Lower lobe of right lung (tissue), 2 donors: ENCODE measurements around the gene SLC17A9. TPM values are rescaled to one million over a fixed set of nuclear protein-coding genes. Genes with fewer than 3 reads are reported as not detected.

ENCODE experiments used
- ATAC-seq, 2 donors: fragments of 200-7000 bp; cut with Tn5 transposase; one replicate each; pipeline ENCODE4 v1.9.1; 2020 to 2022; ENCODE audit warnings: mild to moderate bottlenecking in 2 of 2, moderate library complexity in 2 of 2
- DNase-seq: peaks from one replicate; pipeline ENCODE4 v3.0.0-alpha.2; 2020
- H3K27ac ChIP-seq: fragments of 200-600 bp; one replicate; pipeline ENCODE4 v1.8.0; 2022
- H3K27me3 ChIP-seq: fragments of 200-600 bp; one replicate; pipeline ENCODE4 v1.8.0; 2022; ENCODE audit warnings: low read depth
- H3K36me3 ChIP-seq: fragments of 200-600 bp; one replicate; pipeline ENCODE4 v1.8.0; 2022; ENCODE audit warnings: mild to moderate bottlenecking
- H3K4me1 ChIP-seq: fragments of 200-600 bp; one replicate; pipeline ENCODE4 v1.8.0; 2022
- H3K4me3 ChIP-seq: fragments of 200-600 bp; one replicate; pipeline ENCODE4 v1.8.0; 2022; ENCODE audit warnings: mild to moderate bottlenecking
- H3K9me3 ChIP-seq: fragments of 200-600 bp; one replicate; pipeline ENCODE4 v1.8.0; 2022
- CTCF ChIP-seq: fragments of 200-600 bp; IDR thresholded peaks from one replicate; pipeline ENCODE4 v1.8.0; 2022; ENCODE audit warnings: antibody characterized with exemption, mild to moderate bottlenecking
- intact Hi-C: fragments of 100-400 bp; cut with DNase I; formaldehyde crosslinking; loops from one replicate; pipeline ENCODE4 v1.11.0; 2022
- total RNA-seq: library from RNA; stranded (reverse); fragmentation: NEBNext Ultra II Directional; extraction: Animal tissue kit (Norgen Biotek cat#: 25700); gene quantifications from one replicate; pipeline ENCODE4 v1.2.1, GENCODE V29; 2021
- donor health status: DM: no; HTN: yes; CAD: no; lungs with severe emphysema.

The SLC17A9 gene
- total RNA-seq, 1 donor from 2014 or later = 10.4 TPM

GRCh38 chr20:62916703-62917476 is 35.6 kb upstream of the SLC17A9 start:
- no peaks in the 10 kb centered on the region for H3K9me3 ChIP-seq
- TF ChIP-seq CTCF = no peak
- peaks cover 91% of the 10 kb centered on the region for H3K4me1 ChIP-seq
- peaks cover 23% of the 10 kb centered on the region for H3K36me3 ChIP-seq
- H3K27me3 ChIP-seq = no peaks in the 10 kb centered on the region
- H3K27ac ChIP-seq = no peak overlapping the region
- no peak for ATAC-seq
- DNase-seq = peak; percentile 14
- H3K4me3 ChIP-seq = no peak overlapping the region
- intact Hi-C loops = no loop called here

- Histone ChIP-seq H3K4me3 (no peak overlapping the region), H3K9me3 (no peaks in the 10 kb centered on the region), H3K36me3 (peaks cover 15% of the 10 kb centered on the region), H3K27ac (no peak overlapping the region), H3K4me1 (peaks cover 99% of the 10 kb centered on the region), H3K27me3 (no peaks in the 10 kb centered on the region)
- intact Hi-C loops = no loop called here
- TF ChIP-seq CTCF = no peak
- ATAC-seq = no peak
- DNase-seq = no peak
Measured at GRCh38 chr20:62917720-62918119, 34.8 kb upstream of the SLC17A9 start.

GRCh38 chr20:62918147-62918546 is 34.4 kb upstream of the SLC17A9 start:
- TF ChIP-seq CTCF = no peak
- no peaks in the 10 kb centered on the region for H3K9me3 ChIP-seq
- intact Hi-C loops = no loop called here
- no peak overlapping the region for H3K4me3 ChIP-seq
- peaks cover 99% of the 10 kb centered on the region for H3K4me1 ChIP-seq
- no peak overlapping the region for H3K27ac ChIP-seq
- no peaks in the 10 kb centered on the region for H3K27me3 ChIP-seq
- ATAC-seq = no peak
- H3K36me3 ChIP-seq = peaks cover 11% of the 10 kb centered on the region
- peak; percentile 4 for DNase-seq

- DNase-seq = peak; percentile 29
- Histone ChIP-seq H3K27me3 (no peaks in the 10 kb centered on the region), H3K27ac (no peak overlapping the region), H3K9me3 (no peaks in the 10 kb centered on the region), H3K4me1 (peaks cover 99% of the 10 kb centered on the region), H3K4me3 (no peak overlapping the region), H3K36me3 (peaks cover 4% of the 10 kb centered on the region)
- no peak for ATAC-seq
- intact Hi-C loops = no loop called here
- TF ChIP-seq CTCF = no peak
Measured at GRCh38 chr20:62918831-62919230, 33.7 kb upstream of the SLC17A9 start.

GRCh38 chr20:62920039-62920645 is 32.4 kb upstream of the SLC17A9 start:
- Histone ChIP-seq H3K36me3 (no peaks in the 10 kb centered on the region), H3K4me3 (no peak overlapping the region), H3K27me3 (no peaks in the 10 kb centered on the region), H3K4me1 (peaks cover 99% of the 10 kb centered on the region), H3K9me3 (no peaks in the 10 kb centered on the region), H3K27ac (no peak overlapping the region)
- TF ChIP-seq CTCF = no peak
- DNase-seq (peak; percentile 7), ATAC-seq (no peak)
- intact Hi-C loops = no loop called here
